Vagina (tissue), 2 donors: Measurements from ENCODE around the gene HELZ. TPM values are rescaled to one million over a fixed set of nuclear protein-coding genes. Genes with fewer than 3 reads are reported as not detected.

Experiments
- DNase-seq, 2 donors: peaks; one replicate each; pipeline ENCODE4 v3.0.0-alpha.2; 2017; ENCODE audit errors: extremely low spot score in 2 of 2
- H3K27ac ChIP-seq: fragments of 200-600 bp; sonication (generic); one replicate; pipeline ENCODE4 v1.5.1; 2019
- H3K27me3 ChIP-seq: fragments of 200-600 bp; sonication (generic); one replicate; pipeline ENCODE4 v1.5.1; 2019
- H3K36me3 ChIP-seq, 2 donors: fragments of 200-600 bp; sonication (generic); one replicate each; pipeline ENCODE4 v1.5.1; 2017 to 2019
- H3K4me1 ChIP-seq: fragments of 200-600 bp; sonication (generic); one replicate; pipeline ENCODE4 v1.5.1; 2019
- H3K4me3 ChIP-seq, 2 donors: fragments of 200-600 bp; sonication (generic); 1 replicate in 1 of 2; 2 replicates in 1 of 2; pipeline ENCODE4 v1.5.1; 2016 to 2019
- H3K9me3 ChIP-seq: fragments of 200-600 bp; sonication (generic); one replicate; pipeline ENCODE4 v1.5.1; 2019
- CTCF ChIP-seq, 3 experiments: fragments of 450-650 bp in 2 of 3; fragments of 200-600 bp in 1 of 3; sonication (generic) in 1 of 3; IDR thresholded peaks; one replicate each; pipeline ENCODE4 v1.5.1; 2017 to 2019; ENCODE audit warnings: antibody characterized with exemption in 3 of 3, mild to moderate bottlenecking in 2 of 3, moderate library complexity in 2 of 3
- POLR2A ChIP-seq, 2 donors: fragments of 450-650 bp; IDR thresholded peaks; one replicate each; pipeline ENCODE4 v1.6.1; 2017; ENCODE audit warnings: antibody characterized with exemption in 2 of 2, mild to moderate bottlenecking in 2 of 2, moderate library complexity in 2 of 2
- POLR2AphosphoS5 ChIP-seq, 2 donors: sonication (generic); formaldehyde crosslinking; IDR thresholded peaks; one replicate each; pipeline ENCODE4 v1.9.0; 2017; ENCODE audit warnings: antibody characterized with exemption in 2 of 2, mild to moderate bottlenecking in 2 of 2, low read depth in 1 of 2; ENCODE audit not compliant: insufficient read depth in 1 of 2
- intact Hi-C: fragments of 100-400 bp; cut with DNase I; formaldehyde crosslinking; loops from one replicate; pipeline ENCODE4 v1.15.1; 2023
- total RNA-seq: library from RNA; depleted of rRNA; stranded (reverse); fragments of >200 nt; gene quantifications from one replicate; pipeline ENCODE4 v1.2.3, GENCODE V29; 2016

The HELZ gene
- total RNA-seq, 1 donor from 2014 or later, result 31.4 TPM

GRCh38 chr17:67243284-67243683 is 1.7 kb downstream of the HELZ start:
- intact Hi-C loops, result no loop called here
- Histone ChIP-seq H3K4me3 (peak overlapping the region in 1 of 2 donors; percentile 88), H3K4me1 (peaks cover 54% of the 10 kb centered on the region), H3K27me3 (no peaks in the 10 kb centered on the region), H3K9me3 (no peaks in the 10 kb centered on the region), H3K36me3 (peaks cover 0 to 17% of the 10 kb centered on the region in 2 donors), H3K27ac (no peak overlapping the region)
- no peak for TF ChIP-seq POLR2A (IDR thresholded peaks at IDR 0.05)
- no peak for TF ChIP-seq CTCF (IDR thresholded peaks at IDR 0.05)
- no peak for TF ChIP-seq POLR2AphosphoS5 (IDR thresholded peaks at IDR 0.05; ENCODE audit: insufficient read depth in 1 of 2, low read depth in 1 of 2)
- DNase-seq, result no peak

DNA sequence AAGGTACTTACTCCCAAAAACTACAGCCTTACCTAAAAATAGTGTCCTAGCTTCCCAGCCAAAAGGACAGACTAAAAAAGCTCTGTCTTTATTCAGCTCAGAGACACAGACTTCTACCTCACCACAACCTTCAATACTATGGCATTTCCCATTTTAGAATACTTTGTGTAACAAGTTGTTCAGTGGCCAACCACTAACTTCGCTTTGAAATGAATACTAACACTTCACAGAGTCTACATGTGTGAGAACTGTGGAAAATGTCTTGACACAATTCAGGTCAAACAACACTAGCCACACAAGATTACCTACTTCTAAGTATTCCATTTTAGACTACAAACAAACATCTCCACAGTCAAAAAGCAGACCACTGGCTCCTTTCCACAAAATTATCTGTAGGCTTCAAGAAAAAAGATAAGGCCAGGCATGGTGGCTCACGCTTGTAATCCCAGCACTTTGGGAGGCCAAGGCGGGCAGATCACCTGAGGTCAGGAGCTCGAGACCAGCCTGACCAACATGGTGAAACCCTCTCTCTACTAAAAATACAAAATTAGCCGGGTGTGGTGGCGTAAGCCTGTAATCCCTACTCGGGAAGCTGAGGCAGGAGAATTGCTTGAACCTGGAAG is 3.2 kb downstream of the HELZ start:
- no peak overlapping the region for H3K27ac ChIP-seq
- no peaks in the 10 kb centered on the region for H3K27me3 ChIP-seq
- peaks cover 52% of the 10 kb centered on the region for H3K4me1 ChIP-seq
- no peaks in the 10 kb centered on the region for H3K9me3 ChIP-seq
- TF ChIP-seq POLR2A (IDR thresholded peaks at IDR 0.05) (no peak), CTCF (IDR thresholded peaks at IDR 0.05) (no peak), POLR2AphosphoS5 (IDR thresholded peaks at IDR 0.05; ENCODE audit: insufficient read depth in 1 of 2, low read depth in 1 of 2) (no peak)
- peaks cover 0 to 31% of the 10 kb centered on the region in 2 donors for H3K36me3 ChIP-seq
- DNase-seq, result no peak
- intact Hi-C loops, result no loop called here
- H3K4me3 ChIP-seq, result no peak overlapping the region

DNA sequence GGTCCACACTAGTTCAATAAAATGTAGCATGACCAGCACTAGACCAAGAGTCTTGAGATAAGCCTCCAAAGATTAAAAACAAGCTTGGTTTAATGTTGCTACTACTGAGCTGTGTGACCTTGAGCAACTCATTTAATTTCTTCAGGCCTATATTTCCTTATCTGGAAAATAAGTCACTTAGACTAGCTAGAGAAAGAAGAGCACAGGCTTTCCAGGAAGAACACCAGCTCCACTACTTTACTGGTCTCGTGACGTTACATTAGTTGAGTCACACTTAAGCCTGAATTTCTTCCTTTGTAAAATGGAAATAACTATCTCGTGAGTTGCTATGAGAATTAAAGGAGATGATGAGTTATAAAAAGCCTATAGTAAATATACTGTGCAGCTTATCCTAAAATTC is 5.4 kb downstream of the HELZ start:
- H3K4me1 ChIP-seq, result peaks cover 43% of the 10 kb centered on the region
- H3K36me3 ChIP-seq, result peaks cover 0 to 46% of the 10 kb centered on the region in 2 donors

GRCh38 chr17:67238991-67239390 is 6.0 kb downstream of the HELZ start:
- Histone ChIP-seq H3K4me1 (peaks cover 37% of the 10 kb centered on the region), H3K27me3 (no peaks in the 10 kb centered on the region), H3K4me3 (no peak overlapping the region), H3K27ac (no peak overlapping the region), H3K9me3 (no peaks in the 10 kb centered on the region), H3K36me3 (peaks cover 0 to 48% of the 10 kb centered on the region in 2 donors)
- TF ChIP-seq POLR2A (IDR thresholded peaks at IDR 0.05) (no peak), POLR2AphosphoS5 (IDR thresholded peaks at IDR 0.05; ENCODE audit: insufficient read depth in 1 of 2, low read depth in 1 of 2) (no peak), CTCF (IDR thresholded peaks at IDR 0.05) (no peak)
- intact Hi-C loops, result no loop called here
- no peak for DNase-seq

More for the DNA sequence above, 5.4 kb downstream of the HELZ start:
- DNase-seq, result no peak
- intact Hi-C loops, result no loop called here
- H3K9me3 ChIP-seq, result no peaks in the 10 kb centered on the region
- H3K4me3 ChIP-seq, result no peak overlapping the region
- TF ChIP-seq CTCF (IDR thresholded peaks at IDR 0.05) (no peak), POLR2AphosphoS5 (IDR thresholded peaks at IDR 0.05; ENCODE audit: insufficient read depth in 1 of 2, low read depth in 1 of 2) (peak in 1 of 2 donors; percentile 47)
- H3K27ac ChIP-seq, result no peak overlapping the region
- no peaks in the 10 kb centered on the region for H3K27me3 ChIP-seq

DNA sequence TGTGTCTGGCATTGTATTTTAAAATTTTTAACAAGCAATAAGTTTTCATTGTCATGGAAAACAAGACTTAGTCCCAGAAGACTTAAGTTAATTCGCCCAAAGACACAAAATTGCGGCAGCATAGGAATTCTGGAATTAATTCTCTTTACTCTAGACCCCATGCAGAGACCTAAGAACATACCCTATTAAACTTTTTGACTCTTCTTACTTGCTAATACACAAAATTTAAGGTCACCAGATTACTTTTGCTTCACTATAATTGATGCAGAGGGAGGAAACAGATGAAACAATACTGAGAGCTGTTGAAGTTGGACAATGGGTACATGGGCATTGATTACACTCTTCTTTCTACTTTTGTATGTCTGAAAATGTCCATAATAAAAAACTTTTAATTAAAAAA is 12.6 kb downstream of the HELZ start:
- Histone ChIP-seq H3K27me3 (no peaks in the 10 kb centered on the region), H3K9me3 (no peaks in the 10 kb centered on the region), H3K27ac (no peak overlapping the region), H3K36me3 (peaks cover 0 to 33% of the 10 kb centered on the region in 2 donors), H3K4me3 (no peak overlapping the region), H3K4me1 (peaks cover 12% of the 10 kb centered on the region)
- no peak for TF ChIP-seq CTCF (IDR thresholded peaks at IDR 0.05)
- TF ChIP-seq POLR2A (IDR thresholded peaks at IDR 0.05), result no peak
- TF ChIP-seq POLR2AphosphoS5 (IDR thresholded peaks at IDR 0.05; ENCODE audit: insufficient read depth in 1 of 2, low read depth in 1 of 2), result no peak
- intact Hi-C loops, result no loop called here
- no peak for DNase-seq
